Retinal pigment epithelial cell (primary cell): ENCODE results near the gene PPID.
"Not testable (repeated sequence)": the region's sequence is repeated elsewhere in the genome, so short reads cannot be mapped to it uniquely, and the experiment has no call there.

Experiments used
- DNase-seq: peaks from one replicate; pipeline ENCODE4 v3.0.0-alpha.2; 2010; ENCODE audit warnings: low read depth
- H3K4me3 ChIP-seq: 2 replicates; pipeline ENCODE4 v1.5.1; 2011; ENCODE audit warnings: mild to moderate bottlenecking, low read length, control low read depth, moderate library complexity
- TF ChIP-seq, protein P1 (sequence below): conservative IDR thresholded peaks from 2 replicates; pipeline ENCODE4 v1.5.1; 2011; ENCODE audit warnings: low read depth, low read length, control low read depth, inconsistent platforms

Gene PPID

DNA sequence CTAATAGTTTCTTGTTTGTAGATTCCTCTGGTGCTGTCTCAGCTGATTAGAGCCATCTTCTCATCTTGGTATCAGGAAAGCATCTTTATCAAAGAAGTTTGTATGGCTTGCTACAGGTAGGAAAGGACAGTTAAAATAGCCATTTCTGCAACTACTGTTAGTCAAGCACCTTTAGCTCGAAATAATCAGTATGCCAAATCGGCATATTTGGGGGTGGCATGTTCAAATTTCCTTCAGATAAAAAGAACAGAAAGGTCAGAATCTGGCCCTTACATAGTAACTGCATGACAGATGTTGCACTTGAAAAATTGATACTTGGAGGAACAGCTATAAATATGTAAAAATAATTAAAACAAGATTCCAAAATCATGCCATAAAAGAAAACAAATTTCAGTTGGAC lies 56.3 kb downstream of the PPID start:
- DNase-seq, result no peak
- TF ChIP-seq, protein P1, sequence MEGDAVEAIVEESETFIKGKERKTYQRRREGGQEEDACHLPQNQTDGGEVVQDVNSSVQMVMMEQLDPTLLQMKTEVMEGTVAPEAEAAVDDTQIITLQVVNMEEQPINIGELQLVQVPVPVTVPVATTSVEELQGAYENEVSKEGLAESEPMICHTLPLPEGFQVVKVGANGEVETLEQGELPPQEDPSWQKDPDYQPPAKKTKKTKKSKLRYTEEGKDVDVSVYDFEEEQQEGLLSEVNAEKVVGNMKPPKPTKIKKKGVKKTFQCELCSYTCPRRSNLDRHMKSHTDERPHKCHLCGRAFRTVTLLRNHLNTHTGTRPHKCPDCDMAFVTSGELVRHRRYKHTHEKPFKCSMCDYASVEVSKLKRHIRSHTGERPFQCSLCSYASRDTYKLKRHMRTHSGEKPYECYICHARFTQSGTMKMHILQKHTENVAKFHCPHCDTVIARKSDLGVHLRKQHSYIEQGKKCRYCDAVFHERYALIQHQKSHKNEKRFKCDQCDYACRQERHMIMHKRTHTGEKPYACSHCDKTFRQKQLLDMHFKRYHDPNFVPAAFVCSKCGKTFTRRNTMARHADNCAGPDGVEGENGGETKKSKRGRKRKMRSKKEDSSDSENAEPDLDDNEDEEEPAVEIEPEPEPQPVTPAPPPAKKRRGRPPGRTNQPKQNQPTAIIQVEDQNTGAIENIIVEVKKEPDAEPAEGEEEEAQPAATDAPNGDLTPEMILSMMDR, result no peak
- H3K4me3 ChIP-seq, result no peak overlapping the region

DNA sequence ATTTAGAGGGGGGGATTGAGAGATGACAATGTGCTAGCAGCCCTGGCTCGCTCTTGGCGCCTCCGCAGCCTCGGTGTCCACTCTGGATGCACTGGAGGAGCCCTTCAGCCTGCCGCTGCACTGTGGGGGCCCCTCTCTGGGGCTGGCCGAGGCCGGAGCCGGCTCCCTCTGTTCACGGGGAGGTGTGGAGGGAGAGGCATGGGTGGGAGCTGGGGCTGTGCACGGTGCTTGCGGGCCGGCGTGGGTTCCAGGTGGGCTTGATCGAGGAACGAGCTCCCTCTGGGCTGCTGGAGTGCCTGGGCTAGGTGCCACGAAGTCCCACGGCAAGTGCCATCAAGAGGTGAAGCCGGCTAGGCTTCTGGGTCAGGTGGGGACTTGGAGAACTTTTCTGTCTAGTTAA lies 58.4 kb downstream of the PPID start:
- TF ChIP-seq, protein P1, result no peak
- no peak overlapping the region for H3K4me3 ChIP-seq
- DNase-seq, result no peak

DNA sequence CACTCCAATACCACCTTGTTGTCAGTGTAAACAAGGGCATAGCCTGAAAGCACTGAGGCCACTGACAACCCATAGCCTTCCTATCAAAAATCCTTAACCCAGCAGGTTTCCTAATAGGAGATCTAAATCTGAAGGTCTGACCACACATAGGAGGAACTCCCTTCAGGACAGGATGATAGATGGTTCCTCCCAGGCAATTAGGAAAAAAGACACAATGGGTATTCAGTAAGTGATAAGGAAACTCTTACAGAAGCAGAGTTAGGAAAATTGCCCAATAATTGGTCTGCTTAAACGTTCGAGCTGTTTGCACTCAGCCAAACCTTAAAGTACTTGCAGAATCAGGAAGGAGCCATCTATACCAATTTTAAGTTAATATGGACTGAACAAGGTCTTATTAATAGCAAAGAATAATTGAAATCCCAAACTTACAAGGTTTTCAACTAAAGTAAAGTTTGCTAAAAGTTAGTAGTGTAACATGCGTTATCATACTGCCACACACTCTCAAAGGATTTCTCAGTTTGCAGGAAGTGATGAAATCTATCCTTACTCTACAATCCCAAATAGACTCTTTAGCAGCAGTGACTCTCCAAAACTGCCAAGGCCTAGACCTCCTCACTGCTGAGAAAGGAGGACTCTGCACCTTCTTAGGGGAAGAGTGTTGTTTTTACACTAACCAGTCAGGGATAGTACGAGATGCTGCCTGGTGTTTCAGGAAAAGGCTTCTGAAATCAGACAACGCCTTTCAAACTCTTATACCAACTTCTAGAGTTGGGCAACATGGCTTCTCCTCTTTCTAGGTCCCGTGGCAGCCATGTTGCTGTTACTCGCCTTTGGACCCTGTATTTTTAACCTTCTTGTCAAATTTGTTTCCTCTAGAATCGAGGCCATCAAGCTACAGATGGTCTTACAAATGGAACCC lies 59.2 kb downstream of the PPID start:
- H3K4me3 ChIP-seq, DNase-seq: not testable (repeated sequence)

DNA sequence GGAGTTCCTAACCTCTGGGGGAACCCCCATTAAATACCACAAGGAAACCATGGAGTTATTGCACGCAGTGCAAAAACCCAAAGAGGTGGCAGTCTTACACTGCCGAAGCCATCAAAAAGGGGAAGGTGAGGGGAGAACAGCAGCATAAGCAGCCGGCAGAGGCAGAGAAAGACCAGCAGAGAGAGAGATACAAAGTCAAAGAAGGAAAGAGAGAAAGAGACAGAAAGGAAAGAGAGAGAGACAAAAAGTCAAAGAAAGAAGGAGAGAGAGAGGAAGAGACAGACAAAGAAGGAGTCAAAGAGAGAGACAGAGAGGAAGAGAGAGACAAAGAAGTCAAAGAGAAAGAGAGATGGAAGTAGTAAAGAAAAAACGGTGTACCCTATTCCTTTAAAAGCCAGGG lies 59.9 kb downstream of the PPID start:
- DNase-seq, H3K4me3 ChIP-seq: not testable (repeated sequence)
